IPS-20b (cell line): ENCODE measurements around the gene KDM7A.

Experiments used
- H3K27ac ChIP-seq: one replicate; pipeline ENCODE4 v1.5.1; 2013; ENCODE audit warnings: low read length
- H3K27me3 ChIP-seq: 2 replicates; pipeline ENCODE4 v1.6.1; 2013; ENCODE audit warnings: mild to moderate bottlenecking, low read length, inconsistent platforms; ENCODE audit not compliant: insufficient read depth
- H3K36me3 ChIP-seq: 2 replicates; pipeline ENCODE4 v1.6.1; 2013; ENCODE audit warnings: low read depth, mild to moderate bottlenecking, inconsistent platforms, low read length, moderate library complexity; ENCODE audit not compliant: insufficient read depth
- H3K4me1 ChIP-seq: 2 replicates; pipeline ENCODE4 v1.6.1; 2013; ENCODE audit warnings: mild to moderate bottlenecking, control low read depth, inconsistent platforms, low read length, moderate library complexity; ENCODE audit not compliant: insufficient read depth
- H3K4me3 ChIP-seq: 2 replicates; pipeline ENCODE4 v1.5.1; 2013; ENCODE audit warnings: mild to moderate bottlenecking, low read length, inconsistent platforms
- H3K9ac ChIP-seq: 2 replicates; pipeline ENCODE4 v1.6.1; 2013; ENCODE audit warnings: low read depth, mild to moderate bottlenecking, inconsistent platforms, low read length, moderate library complexity
- H3K9me3 ChIP-seq: 2 replicates; pipeline ENCODE4 v1.6.1; 2013; ENCODE audit warnings: mild to moderate bottlenecking, low read depth, low read length, inconsistent platforms; ENCODE audit not compliant: insufficient read depth

The KDM7A gene

GRCh38 chr7:140048138-140048537 lies 128.6 kb downstream of the KDM7A start:
- no peaks in the 10 kb centered on the region for H3K36me3 ChIP-seq

GRCh38 chr7:140047197-140047596 lies 129.6 kb downstream of the KDM7A start:
- no peak overlapping the region for H3K9ac ChIP-seq
- H3K27ac ChIP-seq, result no peak overlapping the region
- H3K4me3 ChIP-seq, result no peak overlapping the region
- no peaks in the 10 kb centered on the region for H3K4me1 ChIP-seq
- H3K36me3 ChIP-seq, result no peaks in the 10 kb centered on the region
- H3K27me3 ChIP-seq, result no peaks in the 10 kb centered on the region
- no peaks in the 10 kb centered on the region for H3K9me3 ChIP-seq

More at GRCh38 chr7:140048138-140048537, 128.6 kb downstream of the KDM7A start:
- Histone ChIP-seq H3K9ac (no peak overlapping the region), H3K4me1 (no peaks in the 10 kb centered on the region), H3K27ac (no peak overlapping the region), H3K9me3 (no peaks in the 10 kb centered on the region), H3K27me3 (no peaks in the 10 kb centered on the region), H3K4me3 (no peak overlapping the region)

- H3K9me3 ChIP-seq, result no peaks in the 10 kb centered on the region
- H3K36me3 ChIP-seq, result no peaks in the 10 kb centered on the region; the same call in 1 of the 2 replicates
- H3K27me3 ChIP-seq, result no peaks in the 10 kb centered on the region
- H3K27ac ChIP-seq, result no peak overlapping the region
- no peak overlapping the region for H3K9ac ChIP-seq
- no peaks in the 10 kb centered on the region for H3K4me1 ChIP-seq
- H3K4me3 ChIP-seq, result no peak overlapping the region
Observed at GRCh38 chr7:140045697-140046096, 131.1 kb downstream of the KDM7A start.

GRCh38 chr7:140044251-140044650 lies 132.5 kb downstream of the KDM7A start:
- no peaks in the 10 kb centered on the region for H3K27me3 ChIP-seq
- H3K9ac ChIP-seq, result no peak overlapping the region
- no peaks in the 10 kb centered on the region; the same call in 1 of the 2 replicates for H3K36me3 ChIP-seq
- H3K27ac ChIP-seq, result no peak overlapping the region
- no peak overlapping the region for H3K4me3 ChIP-seq
- no peaks in the 10 kb centered on the region for H3K9me3 ChIP-seq
- H3K4me1 ChIP-seq, result no peaks in the 10 kb centered on the region

- H3K4me3 ChIP-seq, result no peak overlapping the region
- no peaks in the 10 kb centered on the region for H3K27me3 ChIP-seq
- H3K9me3 ChIP-seq, result no peaks in the 10 kb centered on the region
- no peak overlapping the region for H3K27ac ChIP-seq
- no peak overlapping the region for H3K9ac ChIP-seq
- H3K4me1 ChIP-seq, result no peaks in the 10 kb centered on the region
- H3K36me3 ChIP-seq, result no peaks in the 10 kb centered on the region; the same call in 1 of the 2 replicates
Observed at GRCh38 chr7:140042386-140042670, 134.5 kb downstream of the KDM7A start.

GRCh38 chr7:140041659-140042385 lies 135.0 kb downstream of the KDM7A start:
- Histone ChIP-seq H3K36me3 (no peaks in the 10 kb centered on the region; the same call in 1 of the 2 replicates), H3K9me3 (no peaks in the 10 kb centered on the region), H3K27ac (no peak overlapping the region), H3K9ac (no peak overlapping the region), H3K4me3 (no peak overlapping the region), H3K27me3 (no peaks in the 10 kb centered on the region), H3K4me1 (no peaks in the 10 kb centered on the region)

GRCh38 chr7:140039896-140040295 lies 136.9 kb downstream of the KDM7A start:
- Histone ChIP-seq H3K27me3 (no peaks in the 10 kb centered on the region), H3K4me1 (no peaks in the 10 kb centered on the region), H3K27ac (no peak overlapping the region), H3K9ac (no peak overlapping the region), H3K4me3 (no peak overlapping the region), H3K9me3 (no peaks in the 10 kb centered on the region), H3K36me3 (no peaks in the 10 kb centered on the region; the same call in 1 of the 2 replicates)

GRCh38 chr7:140039066-140039465 lies 137.7 kb downstream of the KDM7A start:
- Histone ChIP-seq H3K27me3 (no peaks in the 10 kb centered on the region), H3K4me3 (no peak overlapping the region), H3K4me1 (no peaks in the 10 kb centered on the region), H3K36me3 (no peaks in the 10 kb centered on the region; the same call in 1 of the 2 replicates), H3K9me3 (no peaks in the 10 kb centered on the region), H3K9ac (no peak overlapping the region), H3K27ac (no peak overlapping the region)

- H3K4me3 ChIP-seq, result no peak overlapping the region
- H3K4me1 ChIP-seq, result no peaks in the 10 kb centered on the region
- H3K27me3 ChIP-seq, result no peaks in the 10 kb centered on the region
- H3K9ac ChIP-seq, result no peak overlapping the region
- H3K27ac ChIP-seq, result no peak overlapping the region
- no peaks in the 10 kb centered on the region; the same call in 1 of the 2 replicates for H3K36me3 ChIP-seq
- no peaks in the 10 kb centered on the region for H3K9me3 ChIP-seq
Observed at GRCh38 chr7:140036224-140036962, 140.4 kb downstream of the KDM7A start.

GRCh38 chr7:140035400-140036223 lies 141.2 kb downstream of the KDM7A start:
- Histone ChIP-seq H3K4me3 (no peak overlapping the region), H3K4me1 (no peaks in the 10 kb centered on the region), H3K9ac (no peak overlapping the region), H3K9me3 (no peaks in the 10 kb centered on the region), H3K27ac (no peak overlapping the region), H3K36me3 (no peaks in the 10 kb centered on the region), H3K27me3 (no peaks in the 10 kb centered on the region)
